Progenitor cell of endocrine pancreas (in vitro differentiated cells): ENCODE results near the gene RAPGEF2. TPM values are rescaled to one million over a fixed set of nuclear protein-coding genes. Genes with fewer than 3 reads are reported as not detected.

Experiments used
- DNase-seq: peaks from one replicate; pipeline ENCODE4 v3.0.0; 2021; ENCODE audit warnings: low spot score; ENCODE audit not compliant: unreplicated experiment
- H3K27ac Mint-ChIP-seq: 2 replicates; pipeline ENCODE4 v1.8.0; 2021; ENCODE audit warnings: mild to moderate bottlenecking, moderate library complexity, mixed read lengths
- H3K27me3 Mint-ChIP-seq: 2 replicates; pipeline ENCODE4 v1.8.0; 2021; ENCODE audit warnings: mixed read lengths
- H3K36me3 Mint-ChIP-seq: 2 replicates; pipeline ENCODE4 v1.8.0; 2022; ENCODE audit warnings: mixed read lengths; ENCODE audit not compliant: insufficient read depth
- H3K4me1 Mint-ChIP-seq: 2 replicates; pipeline ENCODE4 v1.8.0; 2021; ENCODE audit warnings: low read depth, mixed read lengths
- H3K4me3 Mint-ChIP-seq: 2 replicates; pipeline ENCODE4 v1.8.0; 2021; ENCODE audit warnings: low read depth, mild to moderate bottlenecking, moderate library complexity, mixed read lengths
- H3K9me3 Mint-ChIP-seq: 2 replicates; pipeline ENCODE4 v1.8.0; 2021; ENCODE audit warnings: low read depth, mixed read lengths
- total RNA-seq: library from RNA; stranded (reverse); gene quantifications from 2 replicates; pipeline ENCODE4 v1.2.1, GENCODE V29; 2021
- TF ChIP-seq, protein P1 (sequence below): fragments of 200-600 bp; sonication (generic); IDR thresholded peaks from one replicate; pipeline ENCODE4 v1.5.0; 2021; ENCODE audit warnings: antibody characterized with exemption, mild to moderate bottlenecking; ENCODE audit not compliant: unreplicated experiment

RAPGEF2 gene
- total RNA-seq, 1 donor from 2014 or later = 68.9 TPM

DNA sequence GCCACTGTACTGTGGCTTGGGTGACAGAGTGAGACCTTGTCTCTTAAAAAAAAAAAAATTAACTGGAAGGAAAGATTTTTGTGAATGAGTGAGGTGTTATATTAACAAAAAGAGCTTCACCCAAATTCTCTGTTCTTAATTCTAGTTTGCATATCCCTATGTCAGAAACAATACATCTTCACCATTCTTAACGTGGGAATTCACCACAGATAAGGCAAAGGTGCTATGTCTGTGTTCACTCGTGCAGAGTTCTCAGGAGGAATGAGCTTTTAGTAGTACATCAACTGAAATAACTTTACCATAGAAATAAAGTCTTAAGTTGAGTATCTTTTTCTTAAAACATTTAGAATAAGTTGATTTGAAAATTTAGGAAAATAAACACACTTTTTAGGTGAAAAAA is 135.1 kb downstream of the RAPGEF2 start:
- H3K9me3 Mint-ChIP-seq = peaks cover 6% of the 10 kb centered on the region
- H3K36me3 Mint-ChIP-seq = peaks cover 7% of the 10 kb centered on the region
- H3K27ac Mint-ChIP-seq = no peak overlapping the region
- TF ChIP-seq, protein P1, sequence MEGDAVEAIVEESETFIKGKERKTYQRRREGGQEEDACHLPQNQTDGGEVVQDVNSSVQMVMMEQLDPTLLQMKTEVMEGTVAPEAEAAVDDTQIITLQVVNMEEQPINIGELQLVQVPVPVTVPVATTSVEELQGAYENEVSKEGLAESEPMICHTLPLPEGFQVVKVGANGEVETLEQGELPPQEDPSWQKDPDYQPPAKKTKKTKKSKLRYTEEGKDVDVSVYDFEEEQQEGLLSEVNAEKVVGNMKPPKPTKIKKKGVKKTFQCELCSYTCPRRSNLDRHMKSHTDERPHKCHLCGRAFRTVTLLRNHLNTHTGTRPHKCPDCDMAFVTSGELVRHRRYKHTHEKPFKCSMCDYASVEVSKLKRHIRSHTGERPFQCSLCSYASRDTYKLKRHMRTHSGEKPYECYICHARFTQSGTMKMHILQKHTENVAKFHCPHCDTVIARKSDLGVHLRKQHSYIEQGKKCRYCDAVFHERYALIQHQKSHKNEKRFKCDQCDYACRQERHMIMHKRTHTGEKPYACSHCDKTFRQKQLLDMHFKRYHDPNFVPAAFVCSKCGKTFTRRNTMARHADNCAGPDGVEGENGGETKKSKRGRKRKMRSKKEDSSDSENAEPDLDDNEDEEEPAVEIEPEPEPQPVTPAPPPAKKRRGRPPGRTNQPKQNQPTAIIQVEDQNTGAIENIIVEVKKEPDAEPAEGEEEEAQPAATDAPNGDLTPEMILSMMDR = no peak
- H3K4me3 Mint-ChIP-seq = no peak overlapping the region
- H3K27me3 Mint-ChIP-seq = no peaks in the 10 kb centered on the region
- H3K4me1 Mint-ChIP-seq = no peaks in the 10 kb centered on the region
- no peak for DNase-seq

DNA sequence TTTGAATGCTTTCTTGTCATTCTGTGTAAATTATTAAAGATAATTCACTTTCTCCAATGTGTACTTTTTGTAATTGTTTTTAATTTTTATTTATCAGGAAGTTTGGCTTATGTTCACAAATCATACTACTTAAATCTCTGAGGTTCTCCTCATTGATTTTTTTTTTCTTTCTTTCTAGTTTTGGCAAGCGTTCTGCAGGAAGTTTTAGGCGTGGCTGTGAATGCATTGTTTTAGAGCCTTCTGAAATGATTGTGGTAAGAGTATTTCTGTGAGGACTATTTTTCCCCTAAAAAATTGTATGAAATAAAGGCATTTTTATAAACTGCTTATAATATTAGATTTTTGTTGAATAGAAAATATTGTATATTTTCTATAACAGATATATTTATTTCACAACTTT is 135.8 kb downstream of the RAPGEF2 start:
- H3K27ac Mint-ChIP-seq = no peak overlapping the region
- no peak for DNase-seq
- no peaks in the 10 kb centered on the region for H3K27me3 Mint-ChIP-seq
- peaks cover 4% of the 10 kb centered on the region for H3K36me3 Mint-ChIP-seq
- TF ChIP-seq, protein P1 = no peak
- no peaks in the 10 kb centered on the region for H3K9me3 Mint-ChIP-seq
- no peak overlapping the region for H3K4me3 Mint-ChIP-seq
- H3K4me1 Mint-ChIP-seq = no peaks in the 10 kb centered on the region

DNA sequence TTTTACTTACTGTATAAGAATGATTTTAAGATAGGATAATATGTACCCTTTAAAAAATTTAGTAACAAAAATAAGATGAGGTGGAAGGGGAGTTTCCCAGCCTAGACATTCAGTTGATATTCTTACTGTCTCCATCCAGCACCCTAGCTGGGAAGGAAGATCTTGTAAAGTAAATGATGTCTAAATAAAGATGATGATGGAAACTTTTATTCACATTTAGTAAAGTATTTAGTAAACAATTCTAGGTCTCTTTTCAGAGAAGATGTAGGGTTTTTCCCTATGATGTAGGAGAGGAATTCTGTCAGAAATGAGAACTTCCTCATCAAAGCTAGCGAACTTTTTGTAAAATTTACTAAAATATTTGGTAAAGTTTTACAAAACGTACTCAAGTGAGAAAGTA is 136.8 kb downstream of the RAPGEF2 start:
- Mint-ChIP-seq H3K9me3 (no peaks in the 10 kb centered on the region), H3K27me3 (no peaks in the 10 kb centered on the region), H3K27ac (no peak overlapping the region), H3K4me3 (no peak overlapping the region), H3K4me1 (no peaks in the 10 kb centered on the region), H3K36me3 (peaks cover 8% of the 10 kb centered on the region)
- TF ChIP-seq, protein P1 = no peak
- no peak for DNase-seq

DNA sequence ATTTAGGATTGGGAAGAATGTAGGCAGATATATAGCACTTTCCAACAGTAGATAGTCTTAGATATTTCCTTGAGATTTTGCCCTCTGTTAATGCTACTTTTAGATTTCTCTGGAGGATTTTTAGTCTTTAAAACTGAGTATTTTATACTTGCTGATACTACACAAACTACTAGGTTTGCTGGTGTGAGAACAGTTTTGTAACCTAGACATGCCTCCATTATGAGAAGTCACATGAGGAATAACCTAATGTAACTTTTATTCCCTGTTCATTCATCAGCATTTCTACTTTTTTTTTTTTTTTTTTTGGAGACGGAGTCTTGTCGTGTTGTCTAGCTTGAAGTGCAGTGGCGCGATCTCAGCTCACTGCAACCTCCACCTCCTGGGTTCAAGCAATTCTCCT is 137.2 kb downstream of the RAPGEF2 start:
- no peaks in the 10 kb centered on the region for H3K9me3 Mint-ChIP-seq
- H3K27ac Mint-ChIP-seq = no peak overlapping the region
- DNase-seq = no peak
- no peaks in the 10 kb centered on the region for H3K27me3 Mint-ChIP-seq
- TF ChIP-seq, protein P1 = no peak
- peaks cover 8% of the 10 kb centered on the region for H3K36me3 Mint-ChIP-seq
- H3K4me3 Mint-ChIP-seq = no peak overlapping the region
- H3K4me1 Mint-ChIP-seq = peaks cover 2% of the 10 kb centered on the region

DNA sequence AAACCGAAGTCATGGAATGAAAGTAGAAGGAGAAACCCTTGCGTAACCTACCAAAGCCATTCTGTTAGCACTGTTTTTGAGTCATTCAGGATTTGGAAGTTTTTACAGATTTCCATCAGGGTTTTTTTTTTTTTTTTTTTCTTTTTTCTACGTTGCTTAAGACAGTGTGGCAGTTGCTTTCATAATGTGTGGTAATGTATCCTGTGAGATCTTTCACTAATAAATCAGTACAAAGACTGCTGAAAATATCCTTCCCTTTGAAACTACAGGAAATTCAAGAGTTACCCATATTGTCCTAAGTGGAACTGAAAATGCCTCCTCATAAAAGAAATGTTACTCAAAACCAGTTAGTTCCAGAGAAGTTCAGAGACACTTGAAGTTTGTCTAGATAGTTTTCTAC is 137.8 kb downstream of the RAPGEF2 start:
- Mint-ChIP-seq H3K4me1 (peaks cover 4% of the 10 kb centered on the region), H3K27ac (no peak overlapping the region), H3K27me3 (no peaks in the 10 kb centered on the region), H3K4me3 (no peak overlapping the region), H3K36me3 (peaks cover 8% of the 10 kb centered on the region), H3K9me3 (no peaks in the 10 kb centered on the region)
- TF ChIP-seq, protein P1 = no peak
- no peak for DNase-seq

DNA sequence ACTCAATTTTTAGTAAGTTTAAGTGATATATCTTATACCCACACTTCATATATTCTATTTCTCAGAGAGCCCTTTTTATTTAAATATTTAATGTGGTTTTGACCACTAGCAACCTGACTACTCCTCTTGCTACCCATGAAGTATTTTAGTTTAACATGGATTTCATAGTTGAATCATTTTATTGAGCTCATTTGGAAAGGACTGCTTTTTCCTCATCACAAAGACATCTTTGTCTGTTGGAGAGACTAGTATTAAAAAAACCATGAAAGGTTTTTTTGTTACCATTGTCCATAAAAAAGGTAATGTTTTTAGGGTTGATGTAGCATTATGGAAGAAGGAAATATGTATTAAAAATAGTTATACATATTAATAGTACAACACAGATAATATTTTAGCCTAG is 139.5 kb downstream of the RAPGEF2 start:
- peaks cover 10% of the 10 kb centered on the region for H3K36me3 Mint-ChIP-seq
- no peaks in the 10 kb centered on the region for H3K27me3 Mint-ChIP-seq
- H3K27ac Mint-ChIP-seq = no peak overlapping the region
- H3K4me1 Mint-ChIP-seq = peaks cover 4% of the 10 kb centered on the region
- no peak overlapping the region for H3K4me3 Mint-ChIP-seq
- DNase-seq = no peak
- no peaks in the 10 kb centered on the region for H3K9me3 Mint-ChIP-seq
- TF ChIP-seq, protein P1 = no peak
